HL-60 (cell line): ENCODE data around the gene GMDS.

Source experiments
- DNase-seq, 2 experiments: peaks; one replicate each; pipeline ENCODE4 v3.0.0-alpha.2; 2010 to 2020; ENCODE audit warnings: low read depth in 1 of 2, low spot score in 1 of 2
- H3K27ac ChIP-seq: fragments of 250-450 bp; sonication (Bioruptor Pico); replicated peaks from 2 replicates; pipeline ENCODE4 v1.5.1; 2020; ENCODE audit warnings: mild to moderate bottlenecking, moderate library complexity
- H3K27me3 ChIP-seq: fragments of 250-450 bp; sonication (Bioruptor Pico); 2 replicates; pipeline ENCODE4 v1.5.1; 2021; ENCODE audit warnings: mild to moderate bottlenecking, moderate library complexity; ENCODE audit not compliant: insufficient read depth, poor library complexity, severe bottlenecking
- H3K4me3 ChIP-seq: replicated peaks from 2 replicates; pipeline ENCODE4 v1.5.1; 2011; ENCODE audit warnings: mild to moderate bottlenecking, control low read depth, low read length; ENCODE audit not compliant: insufficient read depth
- GABPA ChIP-seq: IDR thresholded peaks from 2 replicates; pipeline ENCODE4 v1.6.1; 2012; ENCODE audit warnings: low read depth
- POLR2AphosphoS5 ChIP-seq: IDR thresholded peaks from 2 replicates; pipeline ENCODE4 v1.6.1; 2012; ENCODE audit warnings: low read depth
- REST ChIP-seq: IDR thresholded peaks from 2 replicates; pipeline ENCODE4 v1.6.1; 2012; ENCODE audit warnings: low read depth; ENCODE audit not compliant: insufficient replicate concordance
- SPI1 ChIP-seq: IDR thresholded peaks from 2 replicates; pipeline ENCODE4 v1.6.1; 2012; ENCODE audit warnings: low read depth, mild to moderate bottlenecking, borderline replicate concordance
- TF ChIP-seq, protein P1 (sequence below): IDR thresholded peaks from one replicate; pipeline ENCODE4 v1.5.1; 2011; ENCODE audit warnings: low read length, control low read depth, inconsistent platforms; ENCODE audit not compliant: insufficient read depth

Gene GMDS

GRCh38 chr6:1872649-1873131, 372.7 kb downstream of the GMDS start:
- DNase-seq = no peak
- no peak overlapping the region for H3K27ac ChIP-seq

GRCh38 chr6:1871724-1872315, 373.6 kb downstream of the GMDS start:
- H3K27ac ChIP-seq = no peak overlapping the region
- TF ChIP-seq SPI1 (no peak), POLR2AphosphoS5 (no peak), GABPA (no peak), REST (no peak)
- TF ChIP-seq, protein P1, sequence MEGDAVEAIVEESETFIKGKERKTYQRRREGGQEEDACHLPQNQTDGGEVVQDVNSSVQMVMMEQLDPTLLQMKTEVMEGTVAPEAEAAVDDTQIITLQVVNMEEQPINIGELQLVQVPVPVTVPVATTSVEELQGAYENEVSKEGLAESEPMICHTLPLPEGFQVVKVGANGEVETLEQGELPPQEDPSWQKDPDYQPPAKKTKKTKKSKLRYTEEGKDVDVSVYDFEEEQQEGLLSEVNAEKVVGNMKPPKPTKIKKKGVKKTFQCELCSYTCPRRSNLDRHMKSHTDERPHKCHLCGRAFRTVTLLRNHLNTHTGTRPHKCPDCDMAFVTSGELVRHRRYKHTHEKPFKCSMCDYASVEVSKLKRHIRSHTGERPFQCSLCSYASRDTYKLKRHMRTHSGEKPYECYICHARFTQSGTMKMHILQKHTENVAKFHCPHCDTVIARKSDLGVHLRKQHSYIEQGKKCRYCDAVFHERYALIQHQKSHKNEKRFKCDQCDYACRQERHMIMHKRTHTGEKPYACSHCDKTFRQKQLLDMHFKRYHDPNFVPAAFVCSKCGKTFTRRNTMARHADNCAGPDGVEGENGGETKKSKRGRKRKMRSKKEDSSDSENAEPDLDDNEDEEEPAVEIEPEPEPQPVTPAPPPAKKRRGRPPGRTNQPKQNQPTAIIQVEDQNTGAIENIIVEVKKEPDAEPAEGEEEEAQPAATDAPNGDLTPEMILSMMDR = no peak
- H3K27me3 ChIP-seq = no peaks in the 10 kb centered on the region
- no peak for DNase-seq
- no peak overlapping the region for H3K4me3 ChIP-seq

More at GRCh38 chr6:1872649-1873131, 372.7 kb downstream of the GMDS start:
- Histone ChIP-seq H3K4me3 (no peak overlapping the region), H3K27me3 (no peaks in the 10 kb centered on the region)
- TF ChIP-seq REST (no peak), POLR2AphosphoS5 (no peak), GABPA (no peak), SPI1 (no peak)
- TF ChIP-seq, protein P1 = no peak

- Histone ChIP-seq H3K4me3 (no peak overlapping the region), H3K27me3 (no peaks in the 10 kb centered on the region), H3K27ac (no peak overlapping the region)
- DNase-seq = no peak
- TF ChIP-seq SPI1 = no peak
- no peak for TF ChIP-seq GABPA
- TF ChIP-seq POLR2AphosphoS5 = no peak
- TF ChIP-seq, protein P1 = no peak
- no peak for TF ChIP-seq REST
These were observed 374.5 kb downstream of the GMDS start for GRCh38 chr6:1870932-1871331.
